ENCODE results near the gene PATZ1.

DNA sequence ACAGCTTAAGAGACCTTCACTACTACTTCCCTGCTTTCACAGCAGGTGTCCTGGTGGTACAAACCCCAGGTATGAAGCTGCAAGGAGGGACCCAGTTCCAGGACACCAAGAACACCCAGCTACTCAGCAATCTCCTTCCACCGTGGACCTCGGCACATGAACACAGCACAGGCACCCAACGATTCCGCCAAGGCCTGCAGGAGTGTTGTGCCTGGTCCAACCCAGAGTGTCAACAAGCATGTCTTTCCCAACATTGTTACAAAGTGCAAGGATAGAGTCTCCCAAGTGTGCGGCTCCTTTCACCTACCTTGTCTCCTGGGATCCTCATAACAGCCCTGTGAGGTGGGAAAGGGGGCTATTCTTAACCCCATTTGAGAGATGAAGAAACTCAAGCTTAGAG, 11.8 kb downstream of the PATZ1 start:
- TF ChIP-seq, protein P1, sequence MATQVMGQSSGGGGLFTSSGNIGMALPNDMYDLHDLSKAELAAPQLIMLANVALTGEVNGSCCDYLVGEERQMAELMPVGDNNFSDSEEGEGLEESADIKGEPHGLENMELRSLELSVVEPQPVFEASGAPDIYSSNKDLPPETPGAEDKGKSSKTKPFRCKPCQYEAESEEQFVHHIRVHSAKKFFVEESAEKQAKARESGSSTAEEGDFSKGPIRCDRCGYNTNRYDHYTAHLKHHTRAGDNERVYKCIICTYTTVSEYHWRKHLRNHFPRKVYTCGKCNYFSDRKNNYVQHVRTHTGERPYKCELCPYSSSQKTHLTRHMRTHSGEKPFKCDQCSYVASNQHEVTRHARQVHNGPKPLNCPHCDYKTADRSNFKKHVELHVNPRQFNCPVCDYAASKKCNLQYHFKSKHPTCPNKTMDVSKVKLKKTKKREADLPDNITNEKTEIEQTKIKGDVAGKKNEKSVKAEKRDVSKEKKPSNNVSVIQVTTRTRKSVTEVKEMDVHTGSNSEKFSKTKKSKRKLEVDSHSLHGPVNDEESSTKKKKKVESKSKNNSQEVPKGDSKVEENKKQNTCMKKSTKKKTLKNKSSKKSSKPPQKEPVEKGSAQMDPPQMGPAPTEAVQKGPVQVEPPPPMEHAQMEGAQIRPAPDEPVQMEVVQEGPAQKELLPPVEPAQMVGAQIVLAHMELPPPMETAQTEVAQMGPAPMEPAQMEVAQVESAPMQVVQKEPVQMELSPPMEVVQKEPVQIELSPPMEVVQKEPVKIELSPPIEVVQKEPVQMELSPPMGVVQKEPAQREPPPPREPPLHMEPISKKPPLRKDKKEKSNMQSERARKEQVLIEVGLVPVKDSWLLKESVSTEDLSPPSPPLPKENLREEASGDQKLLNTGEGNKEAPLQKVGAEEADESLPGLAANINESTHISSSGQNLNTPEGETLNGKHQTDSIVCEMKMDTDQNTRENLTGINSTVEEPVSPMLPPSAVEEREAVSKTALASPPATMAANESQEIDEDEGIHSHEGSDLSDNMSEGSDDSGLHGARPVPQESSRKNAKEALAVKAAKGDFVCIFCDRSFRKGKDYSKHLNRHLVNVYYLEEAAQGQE (IDR thresholded peaks at IDR 0.05; ENCODE audit: insufficient read depth in 1 of 2, low read depth in 2 of 2, low read length in 2 of 2) = no peak
- no peak for TF ChIP-seq POLR2AphosphoS5 (IDR thresholded peaks at IDR 0.05; ENCODE audit: low read depth, low read length)
- TF ChIP-seq TAF1 (IDR thresholded peaks at IDR 0.05; ENCODE audit: borderline replicate concordance, insufficient read depth, low read length) = no peak

Data from PFSK-1 (cell line).